Measurements from ENCODE around the gene PEPD.

PEPD gene

DNA sequence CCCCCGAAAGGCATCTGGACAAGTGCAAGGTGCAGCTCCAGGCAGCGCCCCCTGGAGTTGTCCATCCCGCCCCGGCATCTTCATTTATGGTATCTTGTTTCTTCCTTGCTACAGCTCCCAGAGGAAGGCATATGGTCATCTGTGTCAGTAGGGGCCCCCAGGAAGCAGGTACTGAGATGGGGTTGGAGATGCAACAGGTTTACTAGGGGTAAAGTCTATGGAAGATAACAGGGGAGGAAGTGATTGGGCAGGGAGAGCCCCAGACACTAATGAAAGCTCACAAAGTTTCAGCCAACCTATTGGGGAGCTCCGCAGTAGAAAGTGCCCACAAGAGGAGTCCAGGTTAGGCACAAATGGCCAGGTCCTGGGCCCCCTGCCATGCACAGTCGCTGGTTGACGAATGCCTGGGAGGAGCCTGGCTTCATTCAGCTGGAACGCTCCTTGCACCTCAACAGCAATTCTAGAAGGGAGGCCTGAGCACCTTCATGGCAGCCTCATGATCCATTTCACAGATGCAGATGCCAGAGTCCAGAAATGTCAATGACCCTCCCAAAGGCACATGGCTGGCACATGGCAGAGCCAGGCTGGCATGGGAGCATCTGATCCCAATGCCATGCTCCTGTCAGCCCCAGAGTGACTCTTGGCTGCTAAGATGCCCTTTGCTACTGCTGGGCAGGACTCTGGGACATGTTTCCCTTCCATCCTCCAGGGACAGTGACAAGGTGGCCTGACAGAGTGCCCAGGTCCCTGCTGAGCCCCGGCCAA lies 23.8 kb upstream of the PEPD start:
- no peak for DNase-seq

DNA sequence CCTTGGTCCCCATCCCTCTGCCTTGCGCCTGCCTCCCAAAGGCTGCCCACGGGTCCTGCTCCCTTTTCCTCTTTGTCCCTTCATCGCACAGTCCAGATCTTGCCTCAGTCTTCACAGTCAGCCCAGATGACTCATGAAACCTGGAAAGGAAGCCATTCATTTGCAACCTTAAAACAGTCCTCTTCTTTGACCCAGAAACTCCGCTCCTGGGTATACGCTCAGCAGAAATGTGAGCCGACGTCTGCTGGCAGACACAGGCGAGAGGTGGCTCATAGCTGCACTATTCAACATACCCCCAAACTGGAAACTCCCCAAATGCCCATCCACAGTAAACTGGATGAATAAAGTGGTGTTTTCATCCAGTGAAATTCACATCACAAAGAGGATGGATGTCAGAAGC lies 13.6 kb upstream of the PEPD start:
- no peak for DNase-seq

DNA sequence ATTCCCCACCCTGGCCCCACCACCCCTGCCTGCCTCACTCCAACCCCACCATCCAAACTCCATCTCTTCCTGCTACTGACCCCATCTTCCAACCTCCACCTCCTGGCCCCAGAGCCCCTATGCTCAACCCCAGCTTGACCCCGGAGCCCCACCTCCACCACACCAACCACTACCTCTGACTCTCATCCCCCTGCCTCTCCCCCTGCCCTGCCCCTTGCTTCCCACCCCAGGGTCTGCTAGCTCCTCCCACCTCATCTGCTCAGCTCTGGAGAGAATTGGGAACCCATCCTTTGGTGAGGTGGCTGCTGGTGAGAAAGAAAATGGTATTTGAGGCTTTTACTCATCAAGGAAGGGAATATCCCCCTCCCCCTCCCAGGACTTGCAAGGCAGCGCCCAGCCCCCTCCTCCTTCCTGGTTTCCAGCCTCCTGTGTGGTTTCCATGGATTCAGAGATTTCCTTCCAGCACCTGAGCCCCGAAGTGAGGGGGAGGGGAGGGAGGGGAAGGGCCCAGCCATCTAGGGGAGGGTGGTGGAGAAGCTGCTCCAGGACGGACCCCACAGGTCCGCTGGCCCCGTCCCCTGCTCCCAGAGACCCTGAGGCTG lies 11.4 kb upstream of the PEPD start:
- DNase-seq = no peak

DNA sequence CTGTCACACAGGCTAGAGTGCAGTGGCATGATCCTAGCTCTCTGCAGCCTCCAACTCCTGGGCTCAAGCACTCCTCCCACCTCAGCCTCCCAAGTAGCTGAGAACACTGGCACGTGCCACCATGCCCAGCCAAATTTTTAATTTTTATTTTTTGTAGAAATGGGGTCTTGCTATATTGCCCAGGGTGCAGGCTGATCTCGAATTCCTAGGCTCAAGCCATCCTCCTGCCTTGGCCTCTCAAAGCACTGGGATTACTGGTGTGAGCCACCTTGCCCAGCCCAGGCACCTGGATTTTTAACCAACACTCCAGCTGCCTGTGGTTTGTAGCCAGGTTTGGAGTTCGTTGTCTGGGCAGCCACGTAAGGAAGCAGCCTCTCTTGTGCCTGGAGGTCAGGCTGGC lies 9.3 kb upstream of the PEPD start:
- no peak for DNase-seq

DNA sequence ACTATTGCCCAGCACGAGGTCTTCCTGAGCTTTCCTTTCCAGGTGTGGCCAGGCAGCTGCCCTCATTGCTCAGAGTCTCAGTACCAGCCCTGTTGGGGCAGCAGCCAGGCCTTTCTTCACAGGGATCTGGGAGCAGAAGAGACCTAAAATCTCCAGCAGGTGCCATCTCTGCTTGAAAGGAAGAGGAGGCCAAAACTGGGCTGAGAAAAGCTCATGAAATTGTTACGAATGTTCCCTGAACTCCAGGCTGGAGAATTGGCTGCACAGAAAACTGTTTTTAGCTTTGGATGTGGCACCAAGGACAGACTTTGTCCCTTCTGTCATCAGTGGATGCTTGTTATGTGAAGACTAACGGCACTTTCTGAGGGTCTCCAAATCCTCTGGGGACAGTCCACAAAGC lies 8.7 kb upstream of the PEPD start:
- DNase-seq = no peak

DNA sequence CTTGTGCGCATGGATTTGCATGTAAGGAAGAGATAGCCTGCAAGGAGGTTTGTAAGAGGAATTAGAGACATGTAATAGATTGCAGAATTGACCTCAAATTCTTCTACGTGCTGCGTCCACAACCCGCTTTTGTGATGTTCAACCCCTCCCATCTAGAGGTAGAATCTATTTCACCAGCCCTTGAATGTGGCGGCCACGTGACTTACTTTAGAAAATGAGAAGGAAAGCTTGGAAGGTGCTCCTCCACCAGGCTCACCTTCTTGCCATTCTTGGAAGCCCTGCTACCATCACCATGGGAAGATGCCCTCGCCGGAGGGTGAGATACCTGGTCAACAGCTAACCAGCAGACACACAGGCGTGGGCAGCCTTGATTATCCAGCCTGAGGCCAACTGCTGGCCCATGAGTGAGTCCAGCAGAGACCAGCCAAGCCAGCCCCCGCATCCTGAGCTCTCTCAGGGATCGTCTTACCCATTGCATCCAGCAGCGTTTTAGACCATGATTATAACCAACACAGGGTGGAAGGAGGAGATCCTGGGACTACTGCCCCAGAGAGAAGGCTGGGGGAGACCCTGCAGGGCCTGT lies 7.6 kb upstream of the PEPD start:
- no peak for DNase-seq

DNA sequence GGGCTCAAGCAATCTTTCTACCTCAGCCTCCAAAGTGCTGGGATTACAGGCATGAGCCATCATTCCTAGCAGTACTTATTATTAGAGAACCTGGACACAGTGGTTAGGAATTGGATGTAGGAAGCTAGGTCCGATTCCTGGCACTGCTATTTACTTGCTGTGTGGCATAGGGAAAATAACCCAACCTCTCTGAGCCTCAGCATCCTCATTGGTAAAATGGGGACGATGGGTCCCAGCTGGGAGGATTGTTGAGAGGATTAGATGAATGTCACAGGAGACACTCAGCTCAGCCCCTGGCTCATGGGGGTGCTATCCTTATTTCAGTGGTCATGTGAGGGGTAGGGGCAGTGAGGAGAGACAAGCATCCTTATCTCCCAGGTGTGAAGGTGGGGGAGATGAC lies 6.8 kb upstream of the PEPD start:
- no peak for DNase-seq

DNA sequence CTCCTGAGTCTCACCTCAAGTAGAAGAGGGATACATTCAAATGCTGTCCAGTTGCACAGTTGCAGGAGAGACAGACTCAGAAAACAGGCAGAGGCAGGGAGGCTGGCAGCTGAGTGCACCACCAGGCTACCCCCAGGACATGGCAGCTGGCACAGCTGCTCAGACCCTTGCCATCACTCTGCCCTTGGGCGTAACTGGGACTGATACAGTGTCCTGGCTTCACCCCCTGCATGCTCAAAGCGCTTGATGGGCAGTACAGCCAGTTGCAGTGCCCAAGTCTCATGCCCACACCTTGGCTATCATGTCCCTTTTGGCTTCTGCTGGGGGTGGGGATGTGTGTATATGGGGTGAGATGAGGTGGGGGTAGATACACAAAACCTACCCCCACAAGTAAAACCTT lies 5.5 kb upstream of the PEPD start:
- DNase-seq = no peak

DNA sequence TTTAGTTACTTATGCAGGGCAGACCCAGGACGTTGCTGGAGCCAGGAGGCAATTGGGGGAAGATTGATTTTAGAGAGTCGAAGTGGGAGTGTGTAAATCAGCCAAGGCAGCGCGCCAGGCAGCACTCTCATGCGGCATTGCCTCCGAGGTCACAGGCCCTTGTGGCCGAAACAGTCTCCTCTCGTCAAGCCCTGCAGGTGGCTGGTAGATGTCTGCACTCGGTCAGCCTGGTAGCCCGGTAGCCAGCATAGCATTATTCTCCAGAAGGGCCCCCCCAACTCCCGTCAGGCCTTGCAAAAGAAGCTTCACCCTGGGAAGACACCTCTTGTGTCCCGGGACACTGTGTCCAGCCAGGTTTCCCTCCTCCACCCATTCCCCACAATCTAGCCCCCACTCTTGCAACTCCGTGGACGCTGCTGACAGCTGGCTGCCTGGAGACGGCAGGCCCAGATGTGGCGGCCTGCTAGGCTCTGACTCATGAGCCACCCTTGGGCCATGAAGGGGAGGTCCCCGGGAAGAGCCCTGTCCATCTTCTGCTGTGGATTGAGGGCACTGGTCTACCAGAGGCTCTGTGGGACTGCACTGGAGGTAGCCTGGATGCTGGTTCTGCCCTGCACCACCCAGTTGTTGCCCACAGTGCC lies 2.6 kb upstream of the PEPD start:
- DNase-seq = no peak

DNA sequence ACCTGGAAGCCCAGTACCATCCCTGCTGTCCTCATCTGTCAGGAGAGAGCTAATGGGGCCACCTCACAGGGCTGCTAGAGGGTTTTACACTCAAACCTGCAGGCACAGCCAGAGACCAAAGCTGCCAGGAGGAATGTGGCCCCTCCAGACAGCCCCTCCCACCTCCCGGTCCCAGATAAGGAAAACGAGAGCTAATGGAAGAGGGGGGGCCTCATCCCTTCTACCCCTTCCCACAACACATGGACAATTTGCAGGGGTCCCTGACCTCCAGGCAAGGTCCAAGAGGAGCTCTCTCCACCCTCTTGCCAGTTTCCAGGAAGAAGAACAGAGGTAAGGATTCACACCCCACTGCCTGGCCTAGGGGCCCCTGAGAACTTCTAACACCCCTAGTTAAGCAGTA lies 1.6 kb upstream of the PEPD start:
- DNase-seq = no peak

DNA sequence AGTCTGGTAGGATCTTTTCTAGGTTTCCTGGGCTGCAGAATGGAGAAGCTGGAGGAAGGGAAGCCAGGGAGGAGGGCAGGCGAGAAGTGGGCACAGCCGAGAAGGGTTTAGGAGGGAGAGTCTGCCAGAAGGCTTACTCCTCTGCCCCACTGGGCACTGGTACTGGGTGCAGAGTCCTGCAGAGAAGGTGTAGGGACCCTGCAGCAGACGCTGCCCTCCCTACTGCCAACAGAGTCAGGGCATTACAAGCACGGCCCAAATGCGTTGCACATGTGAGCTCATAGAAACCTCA lies 726 bp upstream of the PEPD start:
- no peak for DNase-seq

DNA sequence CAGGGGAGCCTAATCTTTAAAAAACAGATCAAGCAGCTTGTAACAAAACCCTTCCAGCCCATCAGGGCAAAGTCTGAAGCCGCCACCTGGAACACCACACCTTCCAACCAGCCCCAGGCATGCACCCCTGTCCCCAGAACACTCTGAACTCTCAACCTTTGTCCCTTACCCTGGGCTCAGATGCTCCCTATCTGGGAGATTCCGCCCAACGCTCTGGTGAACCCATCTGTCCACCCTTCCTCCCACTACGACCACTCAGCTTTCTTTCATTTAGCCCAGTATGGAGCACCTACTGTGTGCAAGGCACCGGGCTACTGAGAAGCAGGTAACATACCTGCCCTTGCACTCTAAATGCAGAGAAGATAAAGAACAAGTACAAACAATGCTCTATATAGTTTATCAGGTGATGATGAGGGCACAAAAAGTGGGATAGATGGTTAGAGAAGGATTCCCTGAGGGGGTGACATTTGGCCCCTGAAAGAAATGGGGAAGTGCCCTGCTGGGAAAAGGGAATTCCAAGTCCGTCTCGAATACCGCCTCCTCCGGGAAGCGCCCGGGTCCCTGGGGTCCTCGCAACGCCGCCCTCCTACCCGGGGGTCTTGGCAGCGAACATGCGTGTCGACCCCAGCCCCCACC lies 629 bp downstream of the PEPD start:
- DNase-seq = no peak

DNA sequence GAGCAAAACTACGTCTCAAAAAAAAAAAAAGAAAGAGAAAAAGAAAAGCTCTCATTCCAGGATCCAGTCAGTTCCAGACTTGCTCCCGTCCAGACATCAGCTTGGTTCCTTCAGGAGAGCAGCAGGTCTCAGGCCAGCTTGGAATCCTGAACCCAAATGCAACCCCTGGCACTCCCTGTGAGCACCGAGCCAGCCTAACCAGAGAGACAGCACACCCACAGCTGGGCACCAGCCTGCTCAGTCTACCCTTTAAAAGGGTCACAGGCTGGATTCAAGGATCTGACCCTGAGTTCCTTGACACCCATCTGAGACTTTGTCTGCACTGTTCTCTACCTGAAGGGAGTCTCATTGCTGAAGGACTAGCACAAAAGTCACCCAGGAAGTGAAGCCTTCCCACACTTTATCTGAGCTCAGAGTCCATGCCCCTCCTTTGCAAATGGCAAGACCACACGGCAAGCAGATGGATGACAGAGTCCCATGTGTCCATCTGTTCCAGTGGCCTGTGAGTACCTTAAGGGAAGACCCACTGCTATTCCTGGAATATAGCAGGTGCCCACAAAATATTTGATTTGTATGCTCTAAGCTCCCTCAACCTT lies 1.4 kb downstream of the PEPD start:
- DNase-seq = no peak

DNA sequence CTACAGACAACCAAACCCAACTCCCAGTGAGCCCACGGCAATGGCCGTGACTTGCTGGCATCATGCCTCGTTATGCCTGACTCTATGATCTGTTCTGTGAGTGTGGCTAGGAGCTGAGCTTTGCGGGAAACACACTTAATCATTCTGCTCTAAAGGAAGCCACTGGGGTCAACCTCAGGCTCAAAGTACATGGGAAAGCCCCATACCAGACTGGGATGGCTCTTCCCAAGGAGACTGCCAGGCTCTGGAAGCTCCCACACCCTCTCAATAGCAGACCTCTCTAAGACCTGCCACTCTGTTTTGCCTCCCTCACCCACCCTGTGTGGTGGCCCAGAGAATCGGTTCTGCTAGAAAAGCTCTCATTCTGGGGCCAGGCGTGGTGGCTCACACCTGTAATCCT lies 2.2 kb downstream of the PEPD start:
- DNase-seq = no peak

DNA sequence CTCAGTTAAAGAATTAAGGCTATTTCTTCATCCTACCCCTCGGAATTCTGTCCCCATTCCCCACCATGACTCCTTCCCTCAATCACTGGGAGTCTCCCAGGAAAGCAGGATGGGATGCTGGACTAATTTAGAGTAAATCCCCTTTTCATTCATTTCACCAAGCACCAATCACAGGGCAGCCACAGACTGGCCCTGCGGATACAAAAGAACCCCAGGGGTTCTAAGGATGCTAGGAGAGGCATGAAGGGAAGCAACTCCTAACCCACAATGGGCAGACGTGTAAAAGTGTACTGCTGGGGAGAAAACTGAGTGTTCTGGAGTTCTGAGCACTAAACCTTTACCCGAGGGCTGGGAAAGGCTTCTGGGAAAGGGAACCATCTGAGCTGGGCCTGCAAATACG lies 3.0 kb downstream of the PEPD start:
- DNase-seq = no peak

DNA sequence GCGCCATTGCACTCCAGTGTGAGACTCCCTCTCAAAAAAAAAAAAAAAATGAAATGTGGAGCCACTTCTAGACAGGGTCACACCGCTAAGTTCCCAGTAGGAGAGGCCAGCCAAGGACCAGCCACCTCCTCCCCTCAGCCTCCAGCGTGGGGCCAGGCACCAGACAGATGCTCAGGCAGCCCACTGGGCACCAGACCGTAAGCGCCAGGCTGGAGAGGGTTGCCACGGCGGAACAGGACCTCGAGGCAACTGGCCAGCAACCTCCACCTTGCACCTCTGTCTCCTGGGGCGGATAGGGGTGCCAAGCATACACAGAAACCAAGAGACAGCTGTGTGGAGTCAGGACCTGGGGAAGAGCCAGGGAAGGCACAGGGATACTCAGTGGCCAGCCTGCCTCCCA lies 3.7 kb downstream of the PEPD start:
- no peak for DNase-seq

DNA sequence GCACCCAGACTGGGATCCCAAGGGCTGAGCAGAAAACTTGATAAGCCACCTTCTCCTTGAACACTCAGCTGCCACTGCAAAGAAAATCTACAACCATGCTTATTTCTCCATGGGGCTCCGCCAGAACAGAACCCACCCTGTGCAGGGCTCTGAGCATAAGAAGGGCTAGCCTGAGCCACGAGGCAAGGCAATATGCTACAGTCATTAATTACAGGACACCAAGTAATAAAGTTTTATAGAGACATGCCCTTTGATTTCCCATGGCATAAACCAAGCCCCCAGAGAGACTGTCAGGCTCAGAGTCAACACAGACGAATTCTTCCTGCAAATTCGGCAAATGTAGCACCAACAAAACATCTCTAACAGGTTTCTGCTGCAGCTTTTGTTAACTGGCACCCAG lies 5.7 kb downstream of the PEPD start:
- no peak for DNase-seq

DNA sequence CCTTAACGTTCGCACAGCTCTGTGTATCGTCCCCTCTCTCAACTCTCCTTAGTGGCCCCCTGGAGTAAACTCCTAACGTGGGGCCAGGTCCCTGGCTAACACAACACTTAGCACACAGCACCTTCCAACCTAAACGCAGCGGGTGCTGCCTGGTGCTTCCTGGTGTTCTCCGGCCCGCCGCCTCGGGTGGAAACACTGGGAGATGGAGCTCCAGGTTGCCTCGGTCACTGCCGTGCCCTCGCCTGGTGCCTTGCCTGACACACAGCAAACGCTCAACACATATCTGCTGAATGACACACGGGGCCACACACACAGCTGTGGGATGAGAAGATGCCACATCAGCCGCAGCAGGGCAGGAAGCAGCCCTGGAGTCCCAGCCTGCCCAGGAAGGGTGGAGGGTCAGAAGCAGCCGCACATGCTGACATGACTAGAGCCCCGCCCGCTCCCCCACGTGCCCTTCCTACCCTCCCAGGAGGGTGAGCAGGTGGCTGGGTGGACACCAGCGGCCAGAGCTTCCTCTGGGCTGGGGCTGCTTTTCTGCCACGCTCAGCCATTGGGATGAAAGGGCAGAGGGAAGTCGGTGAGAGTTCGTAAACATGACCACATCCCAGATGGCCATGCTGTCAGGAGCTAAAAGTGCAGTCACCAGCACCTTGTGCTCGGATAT lies 6.6 kb downstream of the PEPD start:
- DNase-seq = peak; percentile 5

DNA sequence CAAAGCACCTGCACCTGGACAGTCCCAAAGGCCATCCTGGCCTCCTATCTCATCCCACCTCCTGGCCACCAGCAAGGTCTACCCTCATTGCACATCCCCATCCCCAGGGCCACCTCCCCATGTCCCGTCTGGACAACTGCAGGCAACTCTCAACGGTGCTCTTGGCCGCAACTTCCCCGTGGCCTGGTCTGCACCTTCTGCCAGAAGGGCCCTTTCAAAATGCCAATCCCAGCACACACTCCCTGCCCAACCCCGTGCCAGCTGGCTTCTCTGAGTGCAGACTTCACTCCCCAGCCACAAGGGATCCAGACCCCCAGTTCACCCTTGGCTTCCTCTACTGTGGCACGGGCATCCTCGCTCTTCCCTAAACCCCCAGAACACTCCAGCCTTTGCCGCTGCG lies 8.2 kb downstream of the PEPD start:
- DNase-seq = no peak

DNA sequence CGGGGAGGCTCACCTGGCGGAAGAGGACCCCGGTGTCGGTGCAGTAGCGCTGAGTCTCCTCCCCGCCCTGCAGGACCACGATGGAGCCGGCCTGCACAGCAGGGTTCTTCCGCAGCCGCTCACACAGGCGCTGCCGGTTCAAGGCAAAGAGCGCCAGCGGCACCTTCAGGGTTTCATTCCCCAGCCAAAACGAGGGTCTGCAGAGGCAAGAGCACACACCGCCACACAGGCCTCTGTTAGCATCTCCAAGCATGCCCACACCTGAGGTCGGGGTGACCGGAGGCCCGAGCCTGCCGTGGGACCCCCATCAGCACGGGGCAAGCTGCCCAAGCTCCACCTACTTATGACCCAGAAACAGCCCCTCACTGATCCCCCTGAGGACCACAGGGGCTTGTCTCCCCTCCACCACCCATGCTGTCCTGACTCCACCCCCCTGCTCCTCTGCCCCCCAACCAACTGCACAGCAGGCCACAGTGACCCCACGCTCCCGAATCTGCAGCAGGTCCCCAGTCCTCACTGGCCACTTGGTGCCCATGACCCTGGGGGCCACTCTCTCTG lies 8.9 kb downstream of the PEPD start:
- no peak for DNase-seq

DNA sequence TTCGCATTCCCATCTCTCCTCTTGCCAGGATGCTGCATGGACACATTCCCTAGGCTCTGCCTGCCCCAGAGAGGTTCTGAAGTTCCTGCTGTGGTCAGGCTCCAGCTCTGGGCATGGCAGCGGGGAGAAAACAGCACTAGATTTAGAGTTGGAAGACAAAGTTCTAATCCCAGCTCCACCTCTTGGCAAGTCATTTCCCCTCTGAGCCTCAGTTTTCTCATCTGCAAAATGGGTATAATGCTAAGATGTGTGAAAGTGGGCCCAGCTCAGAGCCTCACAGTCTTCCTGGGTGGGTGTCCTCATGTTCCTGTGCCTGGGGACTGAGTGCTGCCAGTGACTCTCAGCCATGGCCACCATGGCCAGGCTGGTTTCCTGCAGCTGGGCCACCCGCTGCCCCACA lies 9.6 kb downstream of the PEPD start:
- no peak for DNase-seq

DNA sequence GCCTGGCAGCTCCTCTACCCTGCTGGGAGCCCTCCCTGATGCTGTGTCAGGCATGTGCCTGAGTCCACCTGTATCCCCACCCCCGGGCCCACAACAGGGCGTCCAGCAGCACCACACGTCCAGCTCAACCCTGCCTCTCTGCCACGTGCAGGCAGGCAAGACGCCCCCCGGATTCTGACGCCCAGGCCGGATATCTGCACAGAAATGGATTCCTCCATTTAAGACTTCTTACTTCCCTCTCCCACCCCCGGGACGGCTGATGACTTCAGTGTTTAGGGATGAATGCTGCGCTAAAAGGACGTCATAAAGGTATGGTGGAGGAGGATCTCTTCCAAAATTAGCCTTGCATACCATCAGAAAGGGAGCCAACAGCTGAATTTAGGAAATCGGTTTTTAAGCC lies 10.2 kb downstream of the PEPD start:
- no peak for DNase-seq

All from CD4-positive, alpha-beta T cell treated with Interleukin-17A for 1 hour (primary cell).